WERI-Rb-1 (cell line): ENCODE results near the gene SAMD4A.

ENCODE experiments used
- DNase-seq: peaks from one replicate; pipeline ENCODE4 v3.0.0-alpha.2; 2020
- H3K27ac ChIP-seq: fragments of 250-450 bp; sonication (Bioruptor Pico); 2 replicates; pipeline ENCODE4 v1.5.1; 2020; ENCODE audit warnings: mild to moderate bottlenecking, moderate library complexity
- H3K27me3 ChIP-seq: fragments of 250-450 bp; sonication (Bioruptor Pico); 2 replicates; pipeline ENCODE4 v1.5.1; 2021; ENCODE audit warnings: mild to moderate bottlenecking, low read depth, moderate library complexity; ENCODE audit not compliant: insufficient read depth, severe bottlenecking
- H3K36me3 ChIP-seq: fragments of 250-450 bp; sonication (Bioruptor Pico); 2 replicates; pipeline ENCODE4 v1.5.1; 2020; ENCODE audit warnings: mild to moderate bottlenecking, moderate library complexity
- H3K4me3 ChIP-seq: 2 replicates; pipeline ENCODE4 v1.5.1; 2011; ENCODE audit warnings: low read depth, mild to moderate bottlenecking, control low read depth, low read length
- H3K9me3 ChIP-seq: fragments of 250-450 bp; sonication (Bioruptor Pico); 2 replicates; pipeline ENCODE4 v1.5.1; 2021; ENCODE audit warnings: mild to moderate bottlenecking, moderate library complexity; ENCODE audit not compliant: severe bottlenecking
- TF ChIP-seq, protein P1 (sequence below): IDR thresholded peaks from 2 replicates; pipeline ENCODE4 v1.5.1; 2011; ENCODE audit warnings: low read depth, mild to moderate bottlenecking, control low read depth, inconsistent platforms, low read length

SAMD4A gene

DNA sequence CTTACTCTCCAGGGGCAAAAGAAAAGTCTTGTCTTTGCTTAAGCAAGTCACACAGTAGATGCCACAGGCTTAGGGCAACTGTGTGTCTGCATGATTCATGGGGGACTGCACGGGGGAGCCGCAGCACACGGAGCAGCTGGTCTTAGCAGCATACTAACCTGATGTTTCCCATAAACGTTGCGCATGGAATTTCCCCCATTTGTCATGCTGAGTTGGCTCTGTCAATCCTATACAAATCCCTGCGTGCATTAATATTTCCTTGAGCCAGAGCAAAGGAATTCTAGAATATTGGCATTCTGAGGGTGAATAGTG, 71.2 kb downstream of the SAMD4A start:
- TF ChIP-seq, protein P1, sequence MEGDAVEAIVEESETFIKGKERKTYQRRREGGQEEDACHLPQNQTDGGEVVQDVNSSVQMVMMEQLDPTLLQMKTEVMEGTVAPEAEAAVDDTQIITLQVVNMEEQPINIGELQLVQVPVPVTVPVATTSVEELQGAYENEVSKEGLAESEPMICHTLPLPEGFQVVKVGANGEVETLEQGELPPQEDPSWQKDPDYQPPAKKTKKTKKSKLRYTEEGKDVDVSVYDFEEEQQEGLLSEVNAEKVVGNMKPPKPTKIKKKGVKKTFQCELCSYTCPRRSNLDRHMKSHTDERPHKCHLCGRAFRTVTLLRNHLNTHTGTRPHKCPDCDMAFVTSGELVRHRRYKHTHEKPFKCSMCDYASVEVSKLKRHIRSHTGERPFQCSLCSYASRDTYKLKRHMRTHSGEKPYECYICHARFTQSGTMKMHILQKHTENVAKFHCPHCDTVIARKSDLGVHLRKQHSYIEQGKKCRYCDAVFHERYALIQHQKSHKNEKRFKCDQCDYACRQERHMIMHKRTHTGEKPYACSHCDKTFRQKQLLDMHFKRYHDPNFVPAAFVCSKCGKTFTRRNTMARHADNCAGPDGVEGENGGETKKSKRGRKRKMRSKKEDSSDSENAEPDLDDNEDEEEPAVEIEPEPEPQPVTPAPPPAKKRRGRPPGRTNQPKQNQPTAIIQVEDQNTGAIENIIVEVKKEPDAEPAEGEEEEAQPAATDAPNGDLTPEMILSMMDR = no peak
- peak overlapping the region; percentile 39; the same call in 1 of the 2 replicates for H3K27ac ChIP-seq
- no peak overlapping the region for H3K4me3 ChIP-seq
- H3K27me3 ChIP-seq = no peaks in the 10 kb centered on the region
- no peaks in the 10 kb centered on the region; the same call in 1 of the 2 replicates for H3K36me3 ChIP-seq
- DNase-seq = peak; percentile 66
- no peaks in the 10 kb centered on the region for H3K9me3 ChIP-seq

DNA sequence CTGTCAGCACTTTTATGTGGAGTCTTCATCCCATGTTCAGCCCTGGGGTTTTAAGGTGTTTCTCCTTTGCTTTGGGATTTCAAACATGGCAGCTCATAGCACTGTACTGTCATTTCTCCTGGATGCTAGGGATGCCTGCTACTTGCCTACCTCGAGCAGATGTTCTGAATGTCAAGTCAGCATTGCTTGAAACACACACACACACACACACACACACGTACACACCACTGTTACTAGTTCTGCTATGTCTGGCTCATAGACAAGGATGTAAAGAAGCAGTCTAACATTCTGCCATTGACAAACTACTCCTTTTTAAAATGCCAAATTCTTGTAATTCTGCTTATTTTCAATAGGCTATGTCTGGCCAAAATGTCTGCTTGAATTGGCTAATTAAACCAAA, 72.7 kb downstream of the SAMD4A start:
- no peaks in the 10 kb centered on the region for H3K27me3 ChIP-seq
- H3K4me3 ChIP-seq = no peak overlapping the region
- no peaks in the 10 kb centered on the region for H3K9me3 ChIP-seq
- DNase-seq = no peak
- TF ChIP-seq, protein P1 = no peak
- no peaks in the 10 kb centered on the region; the same call in 1 of the 2 replicates for H3K36me3 ChIP-seq
- no peak overlapping the region for H3K27ac ChIP-seq

DNA sequence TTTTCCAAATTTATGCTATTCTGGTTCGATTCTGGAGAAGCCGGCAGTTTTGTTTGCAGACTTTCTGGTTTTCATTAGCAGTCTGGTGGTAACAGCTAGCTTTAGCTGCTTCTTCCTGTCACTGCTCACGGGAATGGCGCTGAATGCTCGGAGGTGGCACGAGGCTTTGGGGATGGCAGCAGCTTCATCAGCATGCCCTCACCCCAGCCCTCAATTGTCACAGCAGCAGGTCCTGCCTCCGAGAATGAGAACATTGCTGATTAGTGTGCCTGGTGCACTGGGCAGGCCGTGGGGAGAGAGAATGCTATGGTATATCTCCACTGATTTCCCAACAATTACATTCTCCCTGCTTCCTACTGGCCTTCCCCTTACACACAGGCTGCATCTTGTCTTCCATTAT, 73.6 kb downstream of the SAMD4A start:
- no peaks in the 10 kb centered on the region for H3K27me3 ChIP-seq
- no peak overlapping the region for H3K4me3 ChIP-seq
- H3K9me3 ChIP-seq = no peaks in the 10 kb centered on the region
- no peak overlapping the region for H3K27ac ChIP-seq
- no peaks in the 10 kb centered on the region; the same call in 1 of the 2 replicates for H3K36me3 ChIP-seq
- DNase-seq = no peak
- TF ChIP-seq, protein P1 = no peak

DNA sequence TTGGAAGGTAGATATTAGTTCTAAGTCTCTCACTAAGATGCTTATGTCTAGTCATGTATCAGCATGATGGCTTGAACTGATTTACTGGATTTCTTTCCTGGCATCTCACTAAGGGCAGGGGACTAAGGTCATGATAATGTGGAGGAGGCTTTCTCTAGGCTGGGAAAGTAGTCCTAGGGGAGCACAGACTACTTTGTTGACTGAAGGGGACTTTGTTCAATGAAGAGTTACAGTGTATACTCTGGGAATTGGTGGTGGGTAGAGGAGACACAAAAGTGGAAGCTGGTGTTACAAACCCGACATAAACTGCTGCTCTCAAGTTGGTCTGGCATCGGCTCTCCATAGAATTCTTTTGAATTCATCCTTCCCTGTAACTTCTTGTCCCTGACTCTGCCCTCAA, 75.2 kb downstream of the SAMD4A start:
- H3K27ac ChIP-seq = no peak overlapping the region; the same call in 1 of the 2 replicates
- TF ChIP-seq, protein P1 = no peak
- no peak for DNase-seq
- no peak overlapping the region for H3K4me3 ChIP-seq
- H3K27me3 ChIP-seq = no peaks in the 10 kb centered on the region
- H3K9me3 ChIP-seq = no peaks in the 10 kb centered on the region
- H3K36me3 ChIP-seq = no peaks in the 10 kb centered on the region; the same call in 1 of the 2 replicates

DNA sequence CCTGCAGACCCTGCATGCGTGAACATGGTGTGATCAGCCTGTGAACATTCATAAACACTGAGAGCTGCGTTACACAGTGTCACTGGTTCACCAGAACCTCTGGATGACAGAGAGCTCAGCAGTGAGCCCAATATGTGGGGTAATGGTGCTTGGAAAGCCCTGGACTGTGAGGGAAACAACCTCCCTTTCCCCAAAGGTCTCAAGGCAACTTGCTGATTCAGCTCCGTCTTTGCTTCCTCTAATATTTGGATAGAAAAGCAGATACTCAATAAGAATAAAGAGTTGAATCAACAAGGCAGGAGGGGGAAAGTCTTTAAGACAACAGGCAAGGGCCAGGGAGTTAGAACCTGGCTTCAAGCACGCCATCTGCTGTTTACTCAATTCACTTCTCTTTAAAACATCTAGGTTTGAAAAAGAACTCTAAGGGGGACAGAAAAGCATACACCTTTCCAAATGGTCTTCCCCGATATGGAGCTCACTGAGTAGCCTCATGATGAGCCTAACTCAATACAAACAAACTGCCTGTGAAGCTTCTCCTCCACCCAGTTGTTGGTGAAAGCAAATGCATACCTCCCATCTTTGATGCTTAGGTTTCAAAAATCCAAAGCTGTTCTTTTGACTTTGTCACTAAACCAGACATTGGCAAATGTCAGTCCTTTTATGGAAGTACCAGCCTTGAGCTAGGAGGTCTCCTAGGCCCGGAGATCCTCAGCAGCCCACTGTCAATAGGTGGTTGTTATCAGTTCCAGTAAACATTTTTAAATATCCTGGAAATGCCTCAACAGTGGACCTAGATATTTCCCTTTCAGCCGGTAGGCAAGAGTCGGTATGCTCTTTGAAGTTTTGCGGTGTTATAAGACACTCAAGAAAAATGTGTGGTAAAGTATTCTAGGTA, 76.1 kb downstream of the SAMD4A start:
- H3K9me3 ChIP-seq = no peaks in the 10 kb centered on the region
- H3K27me3 ChIP-seq = no peaks in the 10 kb centered on the region
- TF ChIP-seq, protein P1 = peak; percentile 37; the same call in 1 of the 2 replicates
- no peak for DNase-seq
- H3K27ac ChIP-seq = no peak overlapping the region; the same call in 1 of the 2 replicates
- H3K4me3 ChIP-seq = no peak overlapping the region
- H3K36me3 ChIP-seq = no peaks in the 10 kb centered on the region; the same call in 1 of the 2 replicates
